Omental fat pad (tissue), 4 donors: ENCODE results near the gene RGMB. TPM values are rescaled to one million over a fixed set of nuclear protein-coding genes. Genes with fewer than 3 reads are reported as not detected.

Source experiments
- ATAC-seq: fragments of 150-250 bp; one replicate; pipeline ENCODE4 v1.9.1; 2016; ENCODE audit warnings: mild to moderate bottlenecking, moderate library complexity; ENCODE audit not compliant: low FRiP score
- DNase-seq: peaks from one replicate; pipeline ENCODE4 v3.0.0-alpha.2; 2019; ENCODE audit warnings: low spot score
- total RNA-seq, 4 donors: library from RNA; depleted of rRNA; stranded (reverse); fragments of >200 nt; gene quantifications; one replicate each; pipeline ENCODE4 v1.1.0, GENCODE V29; 2016
- TF ChIP-seq, protein P1 (sequence below), 3 donors: fragments of 450-650 bp; IDR thresholded peaks; one replicate each; pipeline ENCODE4 v1.5.1; 2016 to 2017; ENCODE audit warnings: antibody characterized with exemption in 3 of 3, mild to moderate bottlenecking in 3 of 3, moderate library complexity in 2 of 3

Gene RGMB
- total RNA-seq, 4 donors from 2014 or later = 15.0 to 28.5 (median 21.3) TPM

DNA sequence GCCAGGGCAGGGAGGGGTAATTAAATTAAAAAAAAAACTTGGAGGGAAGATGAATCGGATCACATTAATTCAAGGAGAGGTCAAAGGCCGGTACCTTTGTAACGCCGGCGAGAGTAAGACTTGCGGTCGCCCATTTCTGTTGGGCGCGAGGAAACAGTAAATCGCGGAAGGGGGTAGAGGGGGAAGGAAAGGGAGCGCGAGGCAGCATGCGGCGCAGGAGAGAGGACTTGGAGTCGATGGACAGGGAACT is 324 bp upstream of the RGMB start:
- no peak for DNase-seq
- TF ChIP-seq, protein P1, sequence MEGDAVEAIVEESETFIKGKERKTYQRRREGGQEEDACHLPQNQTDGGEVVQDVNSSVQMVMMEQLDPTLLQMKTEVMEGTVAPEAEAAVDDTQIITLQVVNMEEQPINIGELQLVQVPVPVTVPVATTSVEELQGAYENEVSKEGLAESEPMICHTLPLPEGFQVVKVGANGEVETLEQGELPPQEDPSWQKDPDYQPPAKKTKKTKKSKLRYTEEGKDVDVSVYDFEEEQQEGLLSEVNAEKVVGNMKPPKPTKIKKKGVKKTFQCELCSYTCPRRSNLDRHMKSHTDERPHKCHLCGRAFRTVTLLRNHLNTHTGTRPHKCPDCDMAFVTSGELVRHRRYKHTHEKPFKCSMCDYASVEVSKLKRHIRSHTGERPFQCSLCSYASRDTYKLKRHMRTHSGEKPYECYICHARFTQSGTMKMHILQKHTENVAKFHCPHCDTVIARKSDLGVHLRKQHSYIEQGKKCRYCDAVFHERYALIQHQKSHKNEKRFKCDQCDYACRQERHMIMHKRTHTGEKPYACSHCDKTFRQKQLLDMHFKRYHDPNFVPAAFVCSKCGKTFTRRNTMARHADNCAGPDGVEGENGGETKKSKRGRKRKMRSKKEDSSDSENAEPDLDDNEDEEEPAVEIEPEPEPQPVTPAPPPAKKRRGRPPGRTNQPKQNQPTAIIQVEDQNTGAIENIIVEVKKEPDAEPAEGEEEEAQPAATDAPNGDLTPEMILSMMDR (IDR thresholded peaks at IDR 0.05) = no peak
- no peak for ATAC-seq

DNA sequence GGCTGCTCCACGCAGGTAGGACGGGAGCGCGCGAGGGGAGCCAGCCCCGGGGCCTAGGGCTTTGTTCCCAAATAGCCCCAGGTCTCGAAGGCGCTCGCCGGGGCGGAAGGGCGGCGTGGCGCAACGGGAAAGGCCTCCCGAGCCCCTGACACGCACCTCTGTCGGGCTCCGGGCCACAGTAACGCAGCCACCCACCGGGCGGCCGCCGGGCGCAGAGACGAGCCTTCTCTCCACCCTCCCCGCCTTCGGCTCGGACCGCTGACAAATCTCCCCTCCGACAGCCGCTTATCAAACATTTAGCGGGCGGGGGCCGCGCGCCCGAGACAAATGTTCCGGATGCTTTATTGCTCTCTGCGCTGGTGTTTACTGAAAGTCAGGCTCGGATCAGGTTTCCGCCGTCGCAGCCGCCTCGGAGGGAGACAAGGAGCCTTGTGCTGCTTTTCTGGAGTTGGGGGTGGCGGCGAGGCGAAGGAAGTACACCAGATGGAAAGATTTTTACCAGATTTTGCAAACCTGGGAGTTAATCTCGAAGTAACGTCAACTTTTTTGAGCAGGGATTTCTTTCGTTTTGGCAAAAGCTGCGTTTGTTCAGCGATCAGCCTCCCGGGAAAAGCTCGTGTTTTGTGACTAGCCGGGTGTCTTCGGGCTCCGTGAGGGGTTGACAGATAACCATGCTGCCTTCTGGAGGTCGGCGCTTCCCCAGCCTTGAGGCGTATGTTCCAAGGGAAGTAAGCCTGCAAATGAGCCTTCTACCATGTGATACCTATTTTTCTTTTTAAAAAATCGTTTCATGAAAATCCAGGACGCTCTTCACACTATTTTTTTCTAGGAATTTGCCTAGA is 950 bp downstream of the RGMB start:
- DNase-seq = peak; percentile 34
- peak; percentile 53 for ATAC-seq

GRCh38 chr5:98775246-98776065 is 2.0 kb downstream of the RGMB start:
- no peak for ATAC-seq
- DNase-seq = no peak
- TF ChIP-seq, protein P1 (IDR thresholded peaks at IDR 0.05) = no peak

More for the DNA sequence above, 950 bp downstream of the RGMB start:
- TF ChIP-seq, protein P1 (IDR thresholded peaks at IDR 0.05) = no peak

GRCh38 chr5:98776066-98776705 is 2.7 kb downstream of the RGMB start:
- DNase-seq (no peak), ATAC-seq (no peak)
- TF ChIP-seq, protein P1 (IDR thresholded peaks at IDR 0.05) = no peak

- ATAC-seq (no peak), DNase-seq (no peak)
- TF ChIP-seq, protein P1 (IDR thresholded peaks at IDR 0.05) = no peak
Measured at GRCh38 chr5:98777295-98777694, 3.8 kb downstream of the RGMB start.

- TF ChIP-seq, protein P1 (IDR thresholded peaks at IDR 0.05) = no peak
- no peak for ATAC-seq
- no peak for DNase-seq
Measured at GRCh38 chr5:98779264-98779877, 5.9 kb downstream of the RGMB start.
